Activated CD8-positive, alpha-beta memory T cell treated with anti-CD3 and anti-CD28 coated beads, Interleukin-2, amount 50 U/mL, for 24 hours (primary cell): Measurements from ENCODE around the gene BBX.
"Not testable (repeated sequence)": the region's sequence is repeated elsewhere in the genome, so short reads cannot be mapped to it uniquely, and the experiment has no call there.

ENCODE experiments used
- DNase-seq: peaks from one replicate; pipeline ENCODE4 v3.0.0-alpha.2; 2020; ENCODE audit errors: extremely low read depth

BBX gene

GRCh38 chr3:107684431-107684925 is 161.7 kb downstream of the BBX start:
- no peak for DNase-seq

GRCh38 chr3:107685383-107685782 is 162.6 kb downstream of the BBX start:
- DNase-seq: no peak

GRCh38 chr3:107687056-107687581 is 164.4 kb downstream of the BBX start:
- no peak for DNase-seq

GRCh38 chr3:107689355-107689754 is 166.6 kb downstream of the BBX start:
- no peak for DNase-seq

- DNase-seq: no peak
Observed at GRCh38 chr3:107690522-107691138, 167.9 kb downstream of the BBX start.

- DNase-seq: not testable (repeated sequence)
Observed at GRCh38 chr3:107691984-107692383, 169.2 kb downstream of the BBX start.

GRCh38 chr3:107697348-107697747 is 174.6 kb downstream of the BBX start:
- not testable (repeated sequence) for DNase-seq

- not testable (repeated sequence) for DNase-seq
Observed at GRCh38 chr3:107697855-107698254, 175.1 kb downstream of the BBX start.

GRCh38 chr3:107699682-107700081 is 176.9 kb downstream of the BBX start:
- DNase-seq: no peak

GRCh38 chr3:107701299-107701698 is 178.5 kb downstream of the BBX start:
- DNase-seq: no peak

GRCh38 chr3:107704477-107704876 is 181.7 kb downstream of the BBX start:
- DNase-seq: no peak

GRCh38 chr3:107705046-107705445 is 182.3 kb downstream of the BBX start:
- DNase-seq: no peak

- DNase-seq: no peak
Observed at GRCh38 chr3:107710851-107711250, 188.1 kb downstream of the BBX start.

GRCh38 chr3:107716734-107717133 is 194.0 kb downstream of the BBX start:
- no peak for DNase-seq

- no peak for DNase-seq
Observed at GRCh38 chr3:107718547-107718946, 195.8 kb downstream of the BBX start.

- DNase-seq: no peak
Observed at GRCh38 chr3:107727102-107727501, 204.3 kb downstream of the BBX start.

- no peak for DNase-seq
Observed at GRCh38 chr3:107729686-107730085, 206.9 kb downstream of the BBX start.

GRCh38 chr3:107734317-107734716 is 211.6 kb downstream of the BBX start:
- no peak for DNase-seq

- no peak for DNase-seq
Observed at GRCh38 chr3:107737914-107738313, 215.2 kb downstream of the BBX start.

- no peak for DNase-seq
Observed at GRCh38 chr3:107738486-107739183, 215.9 kb downstream of the BBX start.

GRCh38 chr3:107739227-107739626 is 216.5 kb downstream of the BBX start:
- DNase-seq: no peak

GRCh38 chr3:107740992-107741896 is 218.5 kb downstream of the BBX start:
- no peak for DNase-seq
